ENCODE measurements around the gene CHIT1. TPM values are rescaled to one million over a fixed set of nuclear protein-coding genes. Genes with fewer than 3 reads are reported as not detected.

CHIT1 gene
- total and polyA plus RNA-seq, 9 donors = 0.08 to 26.9 (median 0.90) TPM; not detected in 3

- no peak overlapping the region for H3K4me3 ChIP-seq
- H3K36me3 ChIP-seq = no peaks in the 10 kb centered on the region
- no peaks in the 10 kb centered on the region for H3K27me3 ChIP-seq
- 72 to 77% (median 74%) methylated on average over 9 of the region's 9 CpGs for WGBS, 3 donors
- H3K4me1 ChIP-seq (ENCODE audit: insufficient read depth) = peaks cover 2% of the 10 kb centered on the region
- TF ChIP-seq CTCF (IDR thresholded peaks at IDR 0.05) (no peak), EP300 (IDR thresholded peaks at IDR 0.05) (no peak), POLR2A (IDR thresholded peaks at IDR 0.05) (no peak)
- H3K27ac ChIP-seq = no peak overlapping the region
- DNase-seq = no peak
- no peaks in the 10 kb centered on the region for H3K9me3 ChIP-seq
- intact Hi-C loops (cut with DNase I) = no loop called here
Observed at GRCh38 chr1:203175827-203176241, 53.6 kb downstream of the CHIT1 start.

DNA sequence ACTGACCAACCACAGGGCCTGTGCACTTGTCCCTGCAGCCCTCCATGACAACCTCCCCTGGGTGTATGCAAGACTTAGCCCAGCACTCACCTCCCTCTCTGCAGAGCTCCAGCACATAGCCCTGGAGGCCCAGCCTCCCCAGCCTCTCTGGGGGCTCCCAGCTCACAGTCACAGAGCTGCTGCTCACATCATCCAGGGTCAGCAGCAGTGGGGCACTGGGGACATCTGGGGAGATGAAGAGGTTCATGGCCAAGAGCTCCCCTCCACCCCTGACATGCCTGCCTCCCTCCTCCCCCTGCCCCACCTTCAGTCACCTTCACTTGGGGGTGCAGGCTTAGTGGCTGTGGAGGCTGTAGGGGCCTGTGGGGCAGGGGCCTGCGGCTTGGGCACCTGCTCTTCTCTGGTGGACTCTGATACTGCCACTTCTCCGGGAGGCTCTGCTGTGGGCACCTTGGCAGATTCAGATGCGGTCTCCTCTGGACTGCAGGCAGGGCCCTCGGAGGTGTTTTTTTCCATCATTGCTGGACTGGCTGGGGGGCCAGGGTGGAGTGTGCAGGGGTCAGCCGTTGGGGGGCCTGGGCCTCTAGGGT, 54.1 kb downstream of the CHIT1 start, which contains the start of gene MYBPH:
Gene MYBPH (minus strand): TSS at position 590 of the 590 bp plus-strand sequence. CDS start 71 bp downstream, at position 519.
- H3K4me1 ChIP-seq (ENCODE audit: insufficient read depth) = peaks cover 2% of the 10 kb centered on the region
- intact Hi-C loops (cut with DNase I) = no loop called here
- H3K36me3 ChIP-seq = no peaks in the 10 kb centered on the region
- WGBS, 3 donors = 61 to 71% (median 64%) methylated on average over 5 of the region's 5 CpGs
- H3K9me3 ChIP-seq = no peaks in the 10 kb centered on the region
- no peak within 1 kb of the TSS for H3K4me3 ChIP-seq
- DNase-seq = peak in 1 of 5 donors; percentile 12
- TF ChIP-seq CTCF (IDR thresholded peaks at IDR 0.05) (no peak), EP300 (IDR thresholded peaks at IDR 0.05) (no peak), POLR2A (IDR thresholded peaks at IDR 0.05) (no peak)
- H3K27ac ChIP-seq = no peak within 1 kb of the TSS
- no peaks in the 10 kb centered on the region for H3K27me3 ChIP-seq

DNA sequence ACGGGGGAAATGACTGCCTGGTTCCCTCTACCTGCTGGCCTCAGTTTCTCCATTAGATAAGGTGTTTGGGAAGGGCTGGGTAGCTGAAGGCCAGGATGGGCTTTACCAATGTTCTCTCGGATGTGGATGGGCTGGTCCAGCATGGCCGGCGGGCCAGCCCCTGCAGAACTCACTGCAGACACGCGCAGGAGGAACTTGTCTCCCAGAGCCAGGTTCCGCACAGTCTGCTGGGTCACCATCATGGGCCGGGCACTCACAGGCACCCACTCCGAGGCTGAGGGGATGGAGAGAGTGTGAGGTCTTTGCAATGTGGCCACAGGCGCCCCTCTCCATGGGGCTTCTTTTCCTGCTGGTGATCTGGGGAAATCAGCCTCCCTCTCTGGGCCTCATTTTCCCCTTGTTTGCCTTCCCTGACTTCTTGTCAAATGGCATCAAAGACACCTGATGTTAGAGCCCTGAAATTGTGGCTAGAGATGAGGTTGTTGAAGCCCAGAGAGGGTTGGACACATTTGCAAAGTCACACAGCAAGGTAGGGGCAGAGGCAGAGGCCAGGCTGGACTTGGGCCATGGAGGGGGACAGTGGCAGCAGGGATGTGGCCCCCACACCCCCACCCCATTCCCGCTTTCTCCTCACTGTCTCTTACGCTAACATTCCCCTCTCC, 55.0 kb downstream of the CHIT1 start:
- Histone ChIP-seq H3K36me3 (no peaks in the 10 kb centered on the region), H3K27me3 (no peaks in the 10 kb centered on the region), H3K4me3 (no peak overlapping the region), H3K27ac (no peak overlapping the region), H3K4me1 (ENCODE audit: insufficient read depth) (peaks cover 2% of the 10 kb centered on the region), H3K9me3 (no peaks in the 10 kb centered on the region)
- DNase-seq = peak in 1 of 5 donors; percentile 15
- intact Hi-C loops (cut with DNase I) = no loop called here
- WGBS, 3 donors = 91 to 93% (median 92%) methylated on average over 11 to 12 of the region's 12 CpGs
- TF ChIP-seq CTCF (IDR thresholded peaks at IDR 0.05) (no peak), EP300 (IDR thresholded peaks at IDR 0.05) (no peak), POLR2A (IDR thresholded peaks at IDR 0.05) (no peak)

DNA sequence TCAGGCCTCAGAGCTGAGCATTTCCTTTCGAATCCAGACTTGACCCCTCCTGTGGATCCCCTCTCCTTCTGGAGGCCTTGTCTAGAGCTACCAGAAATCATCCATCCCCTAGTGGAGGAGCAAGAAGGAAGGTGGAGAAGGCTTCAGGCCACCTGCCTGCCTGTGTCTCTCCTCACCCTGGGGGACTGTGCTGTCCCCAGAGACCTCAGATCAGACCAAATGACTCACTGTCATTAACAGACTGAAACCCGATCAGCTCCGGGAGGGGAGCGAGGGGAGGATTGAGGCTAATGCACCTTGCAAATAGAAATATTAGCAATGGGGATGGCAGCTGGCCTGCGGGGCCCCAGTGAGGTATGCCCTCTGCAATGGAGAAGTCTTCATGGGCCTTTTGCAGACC, 55.9 kb downstream of the CHIT1 start:
- intact Hi-C loops (cut with DNase I) = no loop called here
- Histone ChIP-seq H3K27ac (no peak overlapping the region), H3K36me3 (no peaks in the 10 kb centered on the region), H3K27me3 (no peaks in the 10 kb centered on the region), H3K4me1 (ENCODE audit: insufficient read depth) (peaks cover 2% of the 10 kb centered on the region), H3K9me3 (no peaks in the 10 kb centered on the region), H3K4me3 (no peak overlapping the region)
- DNase-seq = peak in 1 of 5 donors; percentile 11
- WGBS, 3 donors = 82 to 92% (median 89%) methylated on average over 5 of the region's 5 CpGs
- no peak for TF ChIP-seq EP300 (IDR thresholded peaks at IDR 0.05)
- no peak for TF ChIP-seq CTCF (IDR thresholded peaks at IDR 0.05)
- TF ChIP-seq POLR2A (IDR thresholded peaks at IDR 0.05) = no peak

Measured in ovary (tissue), 9 donors.